ENCODE results near the gene KLHL25. TPM values are rescaled to one million over a fixed set of nuclear protein-coding genes. Genes with fewer than 3 reads are reported as not detected.
"Not testable (repeated sequence)": the region's sequence is repeated elsewhere in the genome, so short reads cannot be mapped to it uniquely, and the experiment has no call there.

KLHL25 gene
- total and polyA plus RNA-seq, 2 experiments from 2014 or later = 10.9 to 18.0 TPM

GRCh38 chr15:85804481-85805170 is 9.9 kb upstream of the KLHL25 start:
- Histone ChIP-seq H3K4me3 (no peak overlapping the region), H3K4me1 (ENCODE audit: low read depth) (no peaks in the 10 kb centered on the region), H3K27me3 (no peaks in the 10 kb centered on the region)

GRCh38 chr15:85802617-85803016 is 7.9 kb upstream of the KLHL25 start:
- H3K9me3 ChIP-seq (ENCODE audit: low read depth); H3K27me3 ChIP-seq; H3K27ac ChIP-seq; DNase-seq (ENCODE audit: low read depth in 1 of 2, low spot score in 1 of 2); H3K4me3 ChIP-seq; H3K4me1 ChIP-seq (ENCODE audit: low read depth); H3K36me3 ChIP-seq: not testable (repeated sequence)
- TF ChIP-seq CTCF (IDR thresholded peaks at IDR 0.05; ENCODE audit: low read depth, low read length) = peak; percentile 16

More at GRCh38 chr15:85804481-85805170, 9.9 kb upstream of the KLHL25 start:
- peak in 1 of 2 donors; percentile 28 for DNase-seq (ENCODE audit: low read depth in 1 of 2, low spot score in 1 of 2)
- TF ChIP-seq CTCF (IDR thresholded peaks at IDR 0.05; ENCODE audit: low read depth, low read length) = no peak
- no peaks in the 10 kb centered on the region for H3K9me3 ChIP-seq (ENCODE audit: low read depth)
- no peak overlapping the region for H3K27ac ChIP-seq
- H3K36me3 ChIP-seq = no peaks in the 10 kb centered on the region

GRCh38 chr15:85800478-85801123 is 5.9 kb upstream of the KLHL25 start:
- Histone ChIP-seq H3K27ac (no peak overlapping the region), H3K9me3 (ENCODE audit: low read depth) (no peaks in the 10 kb centered on the region), H3K27me3 (no peaks in the 10 kb centered on the region), H3K4me1 (ENCODE audit: low read depth) (no peaks in the 10 kb centered on the region), H3K4me3 (no peak overlapping the region), H3K36me3 (no peaks in the 10 kb centered on the region)
- peak in 1 of 2 donors; percentile 30 for DNase-seq (ENCODE audit: low read depth in 1 of 2, low spot score in 1 of 2)
- no peak for TF ChIP-seq CTCF (IDR thresholded peaks at IDR 0.05; ENCODE audit: low read depth, low read length)

- H3K27me3 ChIP-seq; H3K4me3 ChIP-seq; DNase-seq (ENCODE audit: low read depth in 1 of 2, low spot score in 1 of 2); H3K4me1 ChIP-seq (ENCODE audit: low read depth); H3K27ac ChIP-seq; H3K36me3 ChIP-seq; H3K9me3 ChIP-seq (ENCODE audit: low read depth): not testable (repeated sequence)
Observed at GRCh38 chr15:85796371-85796770, 1.6 kb upstream of the KLHL25 start.

- TF ChIP-seq CTCF (IDR thresholded peaks at IDR 0.05; ENCODE audit: low read depth, low read length) = no peak
- Histone ChIP-seq H3K27ac (no peak overlapping the region), H3K4me3 (peak overlapping the region; percentile 5), H3K27me3 (no peaks in the 10 kb centered on the region), H3K36me3 (no peaks in the 10 kb centered on the region), H3K4me1 (ENCODE audit: low read depth) (peaks cover 6% of the 10 kb centered on the region), H3K9me3 (ENCODE audit: low read depth) (no peaks in the 10 kb centered on the region)
- DNase-seq (ENCODE audit: low read depth in 1 of 2, low spot score in 1 of 2) = no peak
Observed at GRCh38 chr15:85795337-85796305, 896 bp upstream of the KLHL25 start.

All from cardiac muscle cell (in vitro differentiated cells and primary cell).